ENCODE measurements around the gene LRRN4CL.
"Not testable (repeated sequence)": the region's sequence is repeated elsewhere in the genome, so short reads cannot be mapped to it uniquely, and the experiment has no call there.

LRRN4CL gene

GRCh38 chr11:62709247-62710000, 20.1 kb upstream of the LRRN4CL start:
- peak; percentile 96 for DNase-seq

GRCh38 chr11:62708793-62709192, 19.5 kb upstream of the LRRN4CL start:
- no peak for DNase-seq

GRCh38 chr11:62708392-62708791, 19.1 kb upstream of the LRRN4CL start:
- DNase-seq: no peak

- DNase-seq: no peak
Measured at GRCh38 chr11:62707277-62707861, 18.0 kb upstream of the LRRN4CL start, which contains the start of the genes BSCL2 and GNG3. Gene BSCL2, minus strand, starts transcription at chr11:62707424. Its CDS starts 229 bp downstream, at chr11:62707195. Gene GNG3, plus strand, starts transcription at chr11:62707676. Its CDS starts 620 bp downstream, at chr11:62708296.

- no peak for DNase-seq
Measured at GRCh38 chr11:62706850-62707247, 17.5 kb upstream of the LRRN4CL start.

GRCh38 chr11:62705880-62706849, 16.8 kb upstream of the LRRN4CL start:
- DNase-seq: peak; percentile 92

GRCh38 chr11:62705413-62705812, 16.1 kb upstream of the LRRN4CL start:
- peak; percentile 20 for DNase-seq

GRCh38 chr11:62703921-62704320, 14.6 kb upstream of the LRRN4CL start:
- DNase-seq: not testable (repeated sequence)

GRCh38 chr11:62702246-62702645, 12.9 kb upstream of the LRRN4CL start:
- DNase-seq: no peak

GRCh38 chr11:62694455-62695167, 5.3 kb upstream of the LRRN4CL start:
- DNase-seq: peak; percentile 53

GRCh38 chr11:62693624-62694023, 4.3 kb upstream of the LRRN4CL start:
- not testable (repeated sequence) for DNase-seq

GRCh38 chr11:62688491-62688890, 839 bp downstream of the LRRN4CL start:
- no peak for DNase-seq

GRCh38 chr11:62687508-62688396, 1.6 kb downstream of the LRRN4CL start:
- no peak for DNase-seq

- DNase-seq: no peak
Measured at GRCh38 chr11:62682518-62682917, 6.8 kb downstream of the LRRN4CL start.

GRCh38 chr11:62680825-62681240, 8.5 kb downstream of the LRRN4CL start:
- peak; percentile 71 for DNase-seq

- peak; percentile 85 for DNase-seq
Measured at GRCh38 chr11:62678770-62679696, 10.3 kb downstream of the LRRN4CL start, which contains the start of gene UBXN1. Gene UBXN1, minus strand, starts transcription at chr11:62679073. Its CDS starts 150 bp downstream, at chr11:62678923.

GRCh38 chr11:62678433-62678769, 10.9 kb downstream of the LRRN4CL start:
- no peak for DNase-seq

- no peak for DNase-seq
Measured at GRCh38 chr11:62677714-62678113, 11.6 kb downstream of the LRRN4CL start.

- DNase-seq: no peak
Measured at GRCh38 chr11:62677156-62677555, 12.2 kb downstream of the LRRN4CL start.

GRCh38 chr11:62676698-62677097, 12.6 kb downstream of the LRRN4CL start:
- no peak for DNase-seq
